NCI-H82 (cell line): Measurements from ENCODE around the gene KANSL1L.

Experiments
- DNase-seq: peaks from one replicate; lab custom pipeline; 2025; lab: John Stamatoyannopoulos, UW

The KANSL1L gene

GRCh38 chr2:210086292-210086691 lies 84.9 kb downstream of the KANSL1L start:
- no peak for DNase-seq

GRCh38 chr2:210072922-210073509 lies 98.2 kb downstream of the KANSL1L start:
- DNase-seq, result peak; percentile 38

DNA sequence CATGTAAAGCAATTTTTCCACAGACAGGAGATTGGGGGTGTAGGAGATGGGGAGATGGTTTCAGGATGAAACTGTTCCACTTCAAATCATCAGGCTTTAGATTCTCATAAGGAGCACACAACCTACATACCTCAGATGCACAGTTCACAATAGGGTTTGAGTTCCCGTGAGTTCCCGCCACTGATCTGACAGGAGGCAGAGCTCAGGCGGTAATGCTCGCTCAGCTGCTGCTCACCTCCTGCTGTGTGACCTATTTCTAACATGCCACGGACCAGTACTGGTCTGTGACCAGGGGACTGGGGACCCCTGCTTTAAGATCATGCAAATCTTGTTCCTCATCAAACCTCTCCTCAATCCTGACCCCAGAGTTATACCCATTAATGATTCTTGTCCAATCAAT lies 98.7 kb downstream of the KANSL1L start:
- DNase-seq, result no peak

GRCh38 chr2:210063306-210063705 lies 107.9 kb downstream of the KANSL1L start:
- DNase-seq, result no peak

GRCh38 chr2:210055825-210056224 lies 115.4 kb downstream of the KANSL1L start:
- DNase-seq, result no peak

DNA sequence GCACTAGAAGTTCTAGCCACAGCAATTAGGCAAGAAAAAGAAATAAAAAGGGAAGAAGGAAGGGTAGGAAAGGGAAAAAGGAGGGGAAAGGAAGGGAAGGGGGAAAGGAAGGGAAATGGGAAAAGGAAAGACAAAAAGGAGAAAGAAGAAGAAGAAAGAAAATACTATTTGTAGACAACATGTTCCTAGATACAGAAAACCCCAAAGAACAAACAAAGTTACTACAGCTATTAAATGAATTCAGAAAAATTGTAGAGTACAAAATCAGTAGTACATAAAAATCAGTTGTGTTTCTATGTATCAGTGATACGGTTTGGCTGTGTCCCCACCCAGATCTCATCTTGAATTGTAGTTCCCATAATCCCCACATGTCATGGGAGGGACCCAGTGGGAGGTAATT lies 116.5 kb downstream of the KANSL1L start:
- DNase-seq, result no peak

DNA sequence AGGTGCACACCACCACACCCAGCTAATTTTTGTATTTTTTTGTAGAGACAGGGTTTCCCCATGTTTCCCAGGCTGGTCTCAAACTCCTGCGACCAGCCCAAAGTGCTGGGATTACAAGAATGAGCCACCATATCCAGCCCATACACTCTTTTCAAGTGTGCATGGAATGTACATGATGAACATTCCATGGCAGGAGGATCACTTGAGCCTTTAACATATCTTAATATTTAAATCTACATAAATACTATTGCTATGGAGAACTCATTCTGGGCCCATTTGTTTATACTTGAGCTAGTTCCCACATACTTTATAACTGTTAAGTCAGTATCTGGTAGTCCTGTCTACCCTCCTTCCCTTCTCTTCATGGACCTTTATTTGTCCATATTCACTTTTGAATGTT lies 120.3 kb downstream of the KANSL1L start:
- DNase-seq, result no peak

DNA sequence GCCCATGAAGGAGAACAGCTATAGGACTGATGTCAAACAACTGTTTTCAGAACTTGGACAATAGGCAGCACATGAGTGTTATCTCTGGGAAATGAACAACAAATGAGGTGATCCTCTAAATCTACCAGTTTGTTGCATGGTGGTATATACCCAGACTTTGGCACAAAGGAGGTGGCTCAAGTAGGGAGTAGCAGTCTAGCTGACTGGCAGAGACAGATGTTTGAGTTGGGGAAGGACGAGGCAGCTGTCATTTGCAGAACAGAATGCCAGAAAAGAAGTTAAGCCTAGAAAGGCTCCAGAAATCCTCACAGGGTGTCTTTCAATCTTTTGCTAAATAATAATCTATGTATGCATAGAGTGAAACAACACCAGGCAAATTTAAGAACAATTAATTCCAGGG lies 121.4 kb downstream of the KANSL1L start:
- DNase-seq, result no peak

DNA sequence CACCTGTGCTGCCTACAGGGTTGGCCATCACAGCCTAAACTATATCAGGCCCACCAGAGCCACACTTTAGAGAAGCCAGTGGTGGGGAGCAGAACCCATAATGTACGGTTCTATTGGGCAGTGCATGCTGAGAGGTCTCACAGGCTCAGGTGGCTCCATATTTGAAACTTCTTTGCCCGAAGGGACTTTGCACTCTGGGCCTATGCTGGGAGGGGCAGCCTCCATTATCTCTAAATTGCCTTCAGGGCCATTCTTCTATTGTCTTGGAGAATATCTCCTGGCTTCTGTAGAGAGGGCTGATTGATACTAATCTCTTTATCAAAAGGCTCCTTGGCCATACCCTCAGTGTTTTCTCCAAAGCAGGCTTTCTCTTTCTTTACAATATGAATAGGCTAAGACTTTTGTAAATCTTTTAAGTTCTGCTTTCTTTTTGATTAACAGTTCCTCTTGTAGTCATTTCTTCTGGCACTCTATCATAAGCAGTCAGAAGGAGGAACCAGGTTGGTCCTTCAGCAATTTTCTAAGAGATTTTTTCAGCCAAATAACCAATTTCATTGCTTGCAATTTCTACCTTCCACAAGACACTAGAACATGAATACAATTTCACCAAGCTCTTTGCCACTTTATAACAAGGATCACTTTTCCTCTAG lies 124.2 kb downstream of the KANSL1L start:
- no peak for DNase-seq

DNA sequence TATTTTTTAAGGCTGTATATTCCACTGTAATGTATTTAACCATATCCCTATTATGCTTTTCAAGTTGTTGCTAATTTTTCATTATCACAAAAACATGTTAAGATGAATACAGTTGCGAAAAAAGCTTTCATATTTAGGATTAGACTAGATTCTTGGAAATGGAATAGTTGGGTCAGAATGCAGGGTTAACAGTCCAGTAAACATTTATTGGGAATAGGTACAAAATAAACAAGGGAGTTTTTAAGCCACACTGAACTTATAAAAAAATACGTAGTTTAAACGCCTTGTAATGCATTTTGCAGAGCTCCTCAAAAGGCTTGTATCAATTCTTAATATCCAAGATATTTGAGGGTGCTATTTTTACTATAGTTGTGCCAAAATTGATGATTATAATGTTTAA lies 133.1 kb downstream of the KANSL1L start:
- DNase-seq, result no peak

DNA sequence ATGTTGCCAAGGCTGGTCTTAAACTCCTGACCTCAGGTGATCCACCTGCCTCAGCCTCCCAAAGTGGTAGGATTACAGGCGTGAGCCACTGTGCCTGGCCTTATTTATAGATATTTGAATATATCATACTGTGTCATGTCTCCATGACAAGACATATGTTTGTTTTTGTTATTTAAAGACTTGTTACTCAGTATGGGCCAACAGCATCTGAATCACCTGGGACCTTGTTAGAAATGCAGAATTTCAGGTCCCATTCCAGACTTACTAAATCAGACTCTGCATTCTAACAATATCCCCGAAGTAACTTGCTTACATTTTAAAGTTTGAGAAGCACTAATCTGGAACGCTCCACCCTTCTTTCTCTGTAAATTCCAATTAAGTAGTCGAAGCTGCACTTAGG lies 135.5 kb downstream of the KANSL1L start:
- DNase-seq, result no peak

DNA sequence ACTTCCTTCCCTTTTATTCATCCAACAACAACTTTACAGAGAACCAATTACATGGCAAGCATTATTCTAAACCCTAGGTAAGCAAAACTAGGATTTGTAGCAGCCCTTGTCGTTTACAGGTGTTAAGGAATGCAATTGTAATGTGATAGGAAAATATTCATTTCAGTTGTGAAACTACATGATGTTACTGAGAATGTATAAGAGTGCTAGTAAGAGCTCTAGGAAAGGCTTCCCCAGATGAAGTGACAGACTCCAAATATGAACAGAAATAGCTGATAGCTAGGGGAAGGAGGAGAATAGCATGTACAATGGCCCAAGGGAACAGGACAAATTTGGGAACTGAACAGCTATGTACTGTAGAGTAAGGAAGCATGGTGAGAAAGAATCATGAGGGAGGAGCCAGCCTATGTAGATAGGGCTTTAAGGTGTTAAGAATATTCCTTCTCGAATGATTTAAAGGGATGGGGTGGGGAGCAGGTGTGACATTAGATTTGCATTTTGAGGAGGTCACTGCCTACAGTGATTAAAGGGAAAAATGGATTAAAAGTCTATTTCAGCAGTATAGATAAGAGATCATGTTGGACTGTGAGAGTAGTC lies 137.0 kb downstream of the KANSL1L start:
- DNase-seq, result no peak

DNA sequence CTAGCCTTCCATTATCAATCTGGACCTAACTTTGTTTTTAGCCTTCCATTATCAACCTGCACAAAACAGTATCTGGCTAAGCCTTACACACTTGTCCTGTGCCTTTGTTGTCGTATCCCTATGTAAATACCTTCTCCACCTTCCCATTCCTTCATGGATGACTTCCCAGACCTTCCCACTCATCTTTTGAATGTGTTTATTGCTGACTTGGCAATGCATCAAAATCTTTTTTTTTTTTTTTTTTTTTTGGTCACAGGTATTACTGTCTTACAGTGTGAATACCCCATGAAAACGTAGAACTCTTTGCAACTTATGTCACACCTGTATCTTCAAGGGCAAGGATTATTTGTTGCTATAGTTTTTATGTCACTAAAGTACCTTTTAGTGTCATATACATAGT lies 143.0 kb downstream of the KANSL1L start:
- no peak for DNase-seq

DNA sequence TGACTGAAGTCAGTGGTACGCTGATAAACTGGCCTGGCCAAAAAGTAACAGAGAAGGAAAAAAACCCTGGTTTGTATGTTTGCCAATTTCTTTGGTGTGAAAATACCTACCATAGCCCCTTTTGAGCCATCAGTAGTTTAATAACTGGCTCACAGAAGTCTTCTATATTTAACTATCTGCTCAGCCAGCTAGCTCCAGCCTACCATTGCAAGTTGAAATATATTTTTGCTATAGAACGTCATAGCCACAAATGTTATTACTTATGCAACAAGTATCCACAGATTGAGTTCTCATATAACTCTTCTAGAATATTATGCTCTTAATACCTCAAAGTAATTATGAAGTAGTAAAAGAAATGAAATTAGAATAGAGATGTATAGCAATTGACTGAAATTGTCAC lies 143.6 kb downstream of the KANSL1L start:
- no peak for DNase-seq

DNA sequence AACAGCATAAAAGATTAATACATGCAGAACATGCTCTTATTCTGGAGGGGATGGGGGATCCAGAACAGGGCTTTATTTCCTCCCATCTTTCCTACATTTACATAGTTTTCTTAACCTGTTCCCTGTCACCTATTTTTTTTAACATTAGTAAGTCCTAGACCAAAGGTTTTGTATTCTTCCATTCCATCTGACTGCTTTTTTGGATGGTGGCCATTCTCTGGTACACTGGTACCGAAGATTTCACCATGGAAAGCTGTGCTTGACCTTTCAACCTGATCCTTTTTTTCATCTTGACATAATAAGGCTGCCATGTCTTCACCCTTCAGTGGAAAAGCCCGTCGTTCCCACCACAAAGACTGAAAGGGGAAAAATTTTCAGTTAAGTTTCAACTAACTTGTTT lies 148.4 kb downstream of the KANSL1L start:
- no peak for DNase-seq

- no peak for DNase-seq
Observed at GRCh38 chr2:210020138-210020537, 151.1 kb downstream of the KANSL1L start.

GRCh38 chr2:210009896-210010295 lies 161.3 kb downstream of the KANSL1L start:
- DNase-seq, result no peak

GRCh38 chr2:210009126-210009525 lies 162.1 kb downstream of the KANSL1L start:
- no peak for DNase-seq

DNA sequence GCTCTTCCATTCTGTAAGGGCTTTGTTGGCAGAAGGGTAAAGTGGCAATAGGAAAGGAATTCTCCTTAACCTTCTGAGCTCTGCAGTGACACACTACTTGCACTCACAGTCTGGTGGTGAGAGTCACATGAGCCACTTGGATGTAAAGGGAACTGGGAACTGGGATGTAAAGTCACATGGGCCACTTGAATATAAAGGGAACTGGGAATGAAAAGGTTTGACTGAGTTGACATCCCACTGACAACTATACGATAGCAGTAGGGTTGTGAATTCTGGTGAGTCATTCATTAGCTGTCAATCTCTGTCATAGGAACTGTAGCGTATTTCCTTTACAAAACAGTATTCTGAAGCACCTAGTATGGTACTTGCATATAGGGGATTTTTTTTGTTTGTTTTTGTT lies 163.3 kb downstream of the KANSL1L start:
- no peak for DNase-seq

- DNase-seq, result no peak
Observed at GRCh38 chr2:210004881-210005280, 166.3 kb downstream of the KANSL1L start.

DNA sequence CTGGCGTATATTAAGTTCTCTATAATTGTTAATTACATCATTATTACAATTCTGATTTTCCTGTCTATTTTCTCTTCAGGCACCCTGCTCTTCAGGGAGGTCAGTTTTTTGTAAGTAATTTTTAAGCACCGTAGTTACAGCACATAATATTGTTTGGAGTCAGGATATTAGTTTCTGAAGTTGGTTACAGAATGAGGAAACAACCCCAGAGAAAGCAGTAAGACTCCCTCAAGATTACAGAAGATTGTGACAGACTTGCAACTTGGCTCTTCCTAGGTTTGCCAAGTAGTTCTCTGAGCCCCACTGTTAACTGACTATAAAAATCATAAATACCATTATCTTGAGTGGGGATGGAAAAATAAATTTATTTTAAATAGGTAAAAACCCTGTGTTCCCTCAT lies 167.8 kb downstream of the KANSL1L start:
- DNase-seq, result no peak

- DNase-seq, result peak; percentile 98
Observed at GRCh38 chr2:210002158-210003157, 168.8 kb downstream of the KANSL1L start, which contains the start of gene RPE. Gene RPE (plus strand): TSS chr2:210002638. CDS start chr2:210002662, 24 bp downstream.
